ENCODE data around the gene GAPT. TPM values are rescaled to one million over a fixed set of nuclear protein-coding genes. Genes with fewer than 3 reads are reported as not detected.

Gene GAPT
- total and polyA plus RNA-seq, 11 donors: 0.09 to 1.4 (median 0.39) TPM; not detected in 3

GRCh38 chr5:58507715-58508114 is 16.5 kb downstream of the GAPT start:
- H3K4me3 ChIP-seq: no peak overlapping the region
- intact Hi-C loops (cut with DNase I): loop anchor here in 1 of 10 donors (10.0 kb wide), 1 partner anchor 207 kb away; no protein-coding TSS in a partner anchor
- H3K4me1 ChIP-seq: peaks cover 0 to 18% (median 0%) of the 10 kb centered on the region in 12 donors
- H3K36me3 ChIP-seq: no peaks in the 10 kb centered on the region
- WGBS, 4 donors: 78 to 87% (median 84%) methylated on average over 4 of the region's 4 CpGs
- peaks cover 0 to 10% (median 0%) of the 10 kb centered on the region in 9 donors for H3K27me3 ChIP-seq
- DNase-seq (no peak), ATAC-seq (no peak)
- H3K9me3 ChIP-seq: peaks cover 0 to 3% (median 0%) of the 10 kb centered on the region in 12 donors
- TF ChIP-seq POLR2A (IDR thresholded peaks at IDR 0.05) (no peak), CTCF (IDR thresholded peaks at IDR 0.05) (no peak)
- no peak overlapping the region for H3K27ac ChIP-seq

- H3K27ac ChIP-seq: no peak overlapping the region
- H3K9me3 ChIP-seq: peaks cover 0 to 51% (median 20%) of the 10 kb centered on the region in 12 donors
- H3K27me3 ChIP-seq: no peaks in the 10 kb centered on the region
- no peak for TF ChIP-seq POLR2A (IDR thresholded peaks at IDR 0.05)
- TF ChIP-seq CTCF (IDR thresholded peaks at IDR 0.05): no peak
- H3K4me3 ChIP-seq: no peak overlapping the region
- no peak for ATAC-seq
- intact Hi-C loops (cut with DNase I): no loop called here
- no peaks in the 10 kb centered on the region for H3K36me3 ChIP-seq
- H3K4me1 ChIP-seq: no peaks in the 10 kb centered on the region
- no peak for DNase-seq
Observed at GRCh38 chr5:58517198-58517597, 26.0 kb downstream of the GAPT start.

GRCh38 chr5:58523956-58524355 is 32.7 kb downstream of the GAPT start:
- DNase-seq (no peak), ATAC-seq (no peak)
- intact Hi-C loops (cut with DNase I): no loop called here
- no peaks in the 10 kb centered on the region for H3K36me3 ChIP-seq
- no peak overlapping the region for H3K4me3 ChIP-seq
- H3K9me3 ChIP-seq: peaks cover 0 to 2% (median 0%) of the 10 kb centered on the region in 12 donors
- no peaks in the 10 kb centered on the region for H3K4me1 ChIP-seq
- H3K27ac ChIP-seq: no peak overlapping the region
- no peaks in the 10 kb centered on the region for H3K27me3 ChIP-seq
- no peak for TF ChIP-seq CTCF (IDR thresholded peaks at IDR 0.05)
- TF ChIP-seq POLR2A (IDR thresholded peaks at IDR 0.05): no peak

GRCh38 chr5:58524571-58524970 is 33.3 kb downstream of the GAPT start:
- H3K4me3 ChIP-seq: no peak overlapping the region
- H3K27ac ChIP-seq: no peak overlapping the region
- 76 to 91% (median 86%) methylated on average over 1 of the region's 1 CpG for WGBS, 4 donors
- intact Hi-C loops (cut with DNase I): no loop called here
- ATAC-seq (no peak), DNase-seq (no peak)
- H3K9me3 ChIP-seq: no peaks in the 10 kb centered on the region
- H3K27me3 ChIP-seq: no peaks in the 10 kb centered on the region
- no peak for TF ChIP-seq CTCF (IDR thresholded peaks at IDR 0.05)
- TF ChIP-seq POLR2A (IDR thresholded peaks at IDR 0.05): no peak
- no peaks in the 10 kb centered on the region for H3K36me3 ChIP-seq
- H3K4me1 ChIP-seq: no peaks in the 10 kb centered on the region

Data from heart left ventricle (tissue), 16 donors.